Ovary (tissue), 9 donors: ENCODE data around the gene BICRA. TPM values are rescaled to one million over a fixed set of nuclear protein-coding genes. Genes with fewer than 3 reads are reported as not detected.

ENCODE experiments used
- DNase-seq, 5 donors: peaks; one replicate each; pipeline ENCODE4 v3.0.0-alpha.2; 2019 to 2020
- H3K27ac ChIP-seq, 2 donors: fragments of 200-600 bp; one replicate each; pipeline versions ENCODE4 v1.5.1 to v1.8.0; 2019 to 2022
- H3K27me3 ChIP-seq: fragments of 200-600 bp; one replicate; pipeline ENCODE4 v1.8.0; 2022
- H3K36me3 ChIP-seq: fragments of 200-600 bp; sonication (generic); one replicate; pipeline ENCODE4 v1.5.1; 2019
- H3K4me1 ChIP-seq: one replicate; pipeline ENCODE4 v1.8.1; 2013; ENCODE audit warnings: mild to moderate bottlenecking, moderate library complexity; ENCODE audit not compliant: insufficient read depth
- H3K4me3 ChIP-seq: fragments of 200-600 bp; sonication (generic); one replicate; pipeline ENCODE4 v1.5.1; 2017
- H3K9me3 ChIP-seq, 2 donors: fragments of 200-600 bp in 1 of 2; sonication (generic) in 1 of 2; one replicate each; pipeline versions ENCODE4 v1.5.1 to v1.8.1; 2013 to 2019; ENCODE audit warnings: mild to moderate bottlenecking in 1 of 2, moderate library complexity in 1 of 2
- EP300 ChIP-seq: sonication (generic); formaldehyde crosslinking; IDR thresholded peaks from one replicate; pipeline ENCODE4 v1.6.1; 2017; ENCODE audit warnings: antibody characterized with exemption
- POLR2A ChIP-seq: fragments of 450-650 bp; IDR thresholded peaks from one replicate; pipeline ENCODE4 v1.6.1; 2017; ENCODE audit warnings: antibody characterized with exemption, mild to moderate bottlenecking, moderate library complexity
- WGBS, 3 donors: extraction: QIAGEN DNeasy Blood & Tissue Kit in 1 of 3; methylation state at CpG; one replicate each; pipeline versions ENCODE4 v1.1.5 to v1.1.7; 2013 to 2017; 5-methylcytosine and 5-hydroxymethylcytosine counted together
- intact Hi-C, 4 donors: fragments of 100-400 bp; cut with DNase I; formaldehyde crosslinking; loops; one replicate each; pipeline versions ENCODE4 v1.11.0 to v1.15.1; 2022 to 2023
- polyA plus RNA-seq, 2 donors: library from polyadenylated mRNA; stranded (reverse); fragments of 200-250 nt in 1 of 2; fragments of 350-450 nt in 1 of 2; fragmentation: Illumina TruSeq in 1 of 2; extraction: RNeasy Lipid Tissue Mini Kit (QIAGEN cat#74804) in 1 of 2; gene quantifications; one replicate each; pipeline ENCODE4 v1.2.3, GENCODE V29; 2013 to 2014
- total RNA-seq, 7 donors: library from RNA; depleted of rRNA in 2 of 7; stranded (reverse); fragments of >200 nt in 2 of 7; fragmentation: NEBNext Ultra II Directional in 3 of 7; extraction: Animal tissue kit (Norgen Biotek cat#: 25700) in 3 of 7; gene quantifications; one replicate each; pipeline versions ENCODE4 v1.1.0 to v1.2.4, GENCODE V29; 2016 to 2023
- TF ChIP-seq, protein P1 (sequence below), 3 donors: fragments of 450-650 bp in 2 of 3; fragments of 200-600 bp in 1 of 3; IDR thresholded peaks; one replicate each; pipeline versions ENCODE4 v1.5.1 to v1.8.0; 2016 to 2022; ENCODE audit warnings: antibody characterized with exemption in 3 of 3, mild to moderate bottlenecking in 1 of 3
- donor health status: DM: no; HTN: no; CAD: no; lungs with moderate emphysema.
- donor health status: DM: no; HTN: no; CAD: no.
- donor health status: Bipolar disorder and iron deficiency.
- donor health status: DM: yes; HTN: yes; CAD: no.
- donor health status: DM: no; HTN: no; CAD: no.
- donor health status: DM: yes; HTN: yes; CAD: no.

BICRA gene
- total and polyA plus RNA-seq, 9 donors: 3.7 to 21.7 (median 12.9) TPM

GRCh38 chr19:47675859-47676258 lies 66.9 kb downstream of the BICRA start:
- no peaks in the 10 kb centered on the region for H3K36me3 ChIP-seq
- DNase-seq: no peak
- no peak overlapping the region for H3K27ac ChIP-seq
- H3K9me3 ChIP-seq: no peaks in the 10 kb centered on the region
- intact Hi-C loops: no loop called here
- WGBS, 3 donors: 80 to 86% (median 84%) methylated on average over 8 of the region's 8 CpGs
- H3K4me3 ChIP-seq: no peak overlapping the region
- H3K4me1 ChIP-seq: no peaks in the 10 kb centered on the region
- no peaks in the 10 kb centered on the region for H3K27me3 ChIP-seq
- TF ChIP-seq, protein P1, sequence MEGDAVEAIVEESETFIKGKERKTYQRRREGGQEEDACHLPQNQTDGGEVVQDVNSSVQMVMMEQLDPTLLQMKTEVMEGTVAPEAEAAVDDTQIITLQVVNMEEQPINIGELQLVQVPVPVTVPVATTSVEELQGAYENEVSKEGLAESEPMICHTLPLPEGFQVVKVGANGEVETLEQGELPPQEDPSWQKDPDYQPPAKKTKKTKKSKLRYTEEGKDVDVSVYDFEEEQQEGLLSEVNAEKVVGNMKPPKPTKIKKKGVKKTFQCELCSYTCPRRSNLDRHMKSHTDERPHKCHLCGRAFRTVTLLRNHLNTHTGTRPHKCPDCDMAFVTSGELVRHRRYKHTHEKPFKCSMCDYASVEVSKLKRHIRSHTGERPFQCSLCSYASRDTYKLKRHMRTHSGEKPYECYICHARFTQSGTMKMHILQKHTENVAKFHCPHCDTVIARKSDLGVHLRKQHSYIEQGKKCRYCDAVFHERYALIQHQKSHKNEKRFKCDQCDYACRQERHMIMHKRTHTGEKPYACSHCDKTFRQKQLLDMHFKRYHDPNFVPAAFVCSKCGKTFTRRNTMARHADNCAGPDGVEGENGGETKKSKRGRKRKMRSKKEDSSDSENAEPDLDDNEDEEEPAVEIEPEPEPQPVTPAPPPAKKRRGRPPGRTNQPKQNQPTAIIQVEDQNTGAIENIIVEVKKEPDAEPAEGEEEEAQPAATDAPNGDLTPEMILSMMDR (IDR thresholded peaks at IDR 0.05): no peak
- TF ChIP-seq EP300 (no peak), POLR2A (no peak)

DNA sequence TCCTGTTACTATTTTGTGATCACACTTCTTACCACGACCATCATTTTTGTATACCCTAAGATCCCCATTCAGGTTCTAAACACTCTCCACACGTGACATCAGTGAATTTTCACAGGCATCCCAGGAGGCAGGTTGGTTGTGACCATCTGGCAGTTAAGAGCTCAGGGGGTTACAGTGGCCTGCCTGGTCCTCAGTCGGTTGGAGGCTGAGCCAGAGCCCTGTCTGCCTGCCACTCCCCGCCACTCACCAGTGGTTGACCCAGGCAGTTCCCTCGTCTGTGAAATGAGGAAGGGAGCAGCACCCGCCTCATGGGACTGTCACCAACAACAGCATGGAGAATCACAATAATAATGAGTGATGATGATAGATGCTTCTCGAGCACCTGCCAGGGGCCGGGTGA lies 67.9 kb downstream of the BICRA start:
- Histone ChIP-seq H3K9me3 (no peaks in the 10 kb centered on the region), H3K27ac (no peak overlapping the region), H3K4me1 (no peaks in the 10 kb centered on the region), H3K4me3 (no peak overlapping the region), H3K27me3 (no peaks in the 10 kb centered on the region), H3K36me3 (no peaks in the 10 kb centered on the region)
- intact Hi-C loops: no loop called here
- TF ChIP-seq, protein P1 (IDR thresholded peaks at IDR 0.05): no peak
- TF ChIP-seq POLR2A (no peak), EP300 (no peak)
- WGBS, 3 donors: 80 to 91% (median 88%) methylated on average over 8 of the region's 8 CpGs
- DNase-seq: no peak

GRCh38 chr19:47679251-47679900 lies 70.4 kb downstream of the BICRA start:
- no peak for TF ChIP-seq POLR2A
- no peak for TF ChIP-seq EP300
- TF ChIP-seq, protein P1 (IDR thresholded peaks at IDR 0.05): no peak
- H3K36me3 ChIP-seq: no peaks in the 10 kb centered on the region
- H3K9me3 ChIP-seq: no peaks in the 10 kb centered on the region
- no peak overlapping the region for H3K4me3 ChIP-seq
- DNase-seq: peak in 1 of 5 donors; percentile 32
- no peak overlapping the region for H3K27ac ChIP-seq
- H3K27me3 ChIP-seq: no peaks in the 10 kb centered on the region
- WGBS, 3 donors: 86 to 93% (median 88%) methylated on average over 13 to 30 of the region's 30 CpGs
- H3K4me1 ChIP-seq: no peaks in the 10 kb centered on the region
- intact Hi-C loops: no loop called here

GRCh38 chr19:47679922-47680857 lies 71.3 kb downstream of the BICRA start:
- no peak for DNase-seq
- no peaks in the 10 kb centered on the region for H3K27me3 ChIP-seq
- H3K4me3 ChIP-seq: no peak overlapping the region
- no peaks in the 10 kb centered on the region for H3K9me3 ChIP-seq
- H3K27ac ChIP-seq: no peak overlapping the region
- no peaks in the 10 kb centered on the region for H3K4me1 ChIP-seq
- WGBS, 3 donors: 95 to 97% (median 96%) methylated on average over 72 to 90 of the region's 90 CpGs
- no peaks in the 10 kb centered on the region for H3K36me3 ChIP-seq
- intact Hi-C loops: no loop called here
- TF ChIP-seq POLR2A (no peak), EP300 (no peak)
- TF ChIP-seq, protein P1 (IDR thresholded peaks at IDR 0.05): no peak
